Activated effector memory CD4-positive, alpha-beta T cell treated with anti-CD3 and anti-CD28 coated beads, Interleukin-2, amount 50 U/mL, for 16 hours (primary cell): ENCODE results near the gene FAM210B.
"Not testable (repeated sequence)": the region's sequence is repeated elsewhere in the genome, so short reads cannot be mapped to it uniquely, and the experiment has no call there.

ENCODE experiments used
- DNase-seq: peaks from one replicate; pipeline ENCODE4 v3.0.0-alpha.2; 2020

FAM210B gene

GRCh38 chr20:56361900-56362299 is 3.1 kb downstream of the FAM210B start:
- DNase-seq = no peak

GRCh38 chr20:56362833-56363413 is 4.1 kb downstream of the FAM210B start:
- DNase-seq = no peak

GRCh38 chr20:56363491-56363890 is 4.7 kb downstream of the FAM210B start:
- DNase-seq = no peak

DNA sequence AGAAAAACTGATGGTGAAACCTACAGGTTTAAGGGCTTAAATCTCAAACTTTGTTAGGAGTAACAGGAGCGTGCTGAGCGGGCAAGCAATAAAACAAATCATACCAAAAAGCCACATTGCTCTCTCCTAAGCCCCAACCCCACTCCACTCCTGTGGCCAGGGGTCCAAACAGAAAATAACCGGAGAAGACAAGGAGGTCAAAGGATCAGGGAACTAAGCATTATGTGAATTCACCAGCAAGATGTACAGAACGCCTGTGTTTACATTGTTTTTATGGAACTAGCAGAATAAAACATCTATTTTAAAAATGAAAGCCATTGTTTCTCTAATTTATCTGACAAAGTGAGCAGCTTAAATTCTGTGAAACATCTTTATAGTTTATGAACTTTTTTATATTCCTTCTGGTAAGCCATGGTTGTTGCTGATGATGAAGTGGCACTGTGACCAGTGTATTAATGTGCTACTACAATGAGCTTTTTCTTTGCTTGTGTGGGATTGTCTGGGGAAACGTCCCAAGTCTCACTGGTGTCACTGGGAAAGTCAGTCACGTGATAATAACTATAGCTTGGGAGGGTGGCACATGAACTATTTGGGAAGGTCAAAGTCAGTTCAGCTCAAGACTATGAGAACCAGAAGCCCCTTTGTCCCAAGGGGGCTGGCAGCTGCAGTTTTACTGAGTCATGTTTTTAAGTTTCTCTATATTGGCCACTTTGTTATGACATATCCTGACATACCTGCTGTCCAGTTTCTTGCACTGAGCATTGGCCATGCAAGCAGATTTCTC is 9.8 kb downstream of the FAM210B start:
- DNase-seq = no peak

DNA sequence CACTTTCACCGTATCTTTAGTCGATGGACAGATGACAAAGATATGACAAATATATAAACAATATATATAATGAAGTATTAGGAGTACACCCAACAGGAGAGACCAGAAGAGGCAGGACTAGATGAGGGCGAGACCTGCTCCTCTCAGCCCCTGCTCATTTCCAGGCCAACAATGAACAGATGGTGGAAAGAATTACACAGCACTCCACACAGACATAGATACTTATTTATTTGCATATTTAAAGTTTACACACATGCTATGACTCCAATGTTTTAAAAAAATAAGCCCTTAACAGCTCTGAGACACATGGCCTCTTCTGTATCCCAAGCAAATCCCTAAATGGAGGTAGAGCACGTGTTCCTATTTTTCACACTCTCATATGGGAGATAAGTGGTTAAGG is 10.4 kb downstream of the FAM210B start:
- no peak for DNase-seq

DNA sequence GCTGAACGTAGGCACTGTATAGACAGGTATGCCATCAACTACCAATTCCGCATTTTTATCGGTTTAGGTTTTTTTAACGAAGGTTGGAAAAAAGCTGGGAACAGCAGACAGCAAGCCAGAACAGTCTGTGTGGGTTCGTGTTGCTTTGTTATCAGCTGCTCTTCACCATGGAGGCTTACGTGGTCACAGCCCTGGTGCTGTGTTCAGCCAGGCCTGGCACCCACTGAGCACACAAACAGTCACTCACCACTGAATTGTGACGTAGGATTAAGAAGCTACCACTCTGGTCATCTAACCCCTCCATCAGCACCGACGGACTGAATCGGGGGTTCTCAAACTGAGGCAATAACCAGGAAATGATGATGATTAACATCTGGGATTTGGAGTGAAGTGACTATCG is 13.2 kb downstream of the FAM210B start:
- no peak for DNase-seq

- DNase-seq = no peak
These were observed 14.1 kb downstream of the FAM210B start for GRCh38 chr20:56372850-56373249.

DNA sequence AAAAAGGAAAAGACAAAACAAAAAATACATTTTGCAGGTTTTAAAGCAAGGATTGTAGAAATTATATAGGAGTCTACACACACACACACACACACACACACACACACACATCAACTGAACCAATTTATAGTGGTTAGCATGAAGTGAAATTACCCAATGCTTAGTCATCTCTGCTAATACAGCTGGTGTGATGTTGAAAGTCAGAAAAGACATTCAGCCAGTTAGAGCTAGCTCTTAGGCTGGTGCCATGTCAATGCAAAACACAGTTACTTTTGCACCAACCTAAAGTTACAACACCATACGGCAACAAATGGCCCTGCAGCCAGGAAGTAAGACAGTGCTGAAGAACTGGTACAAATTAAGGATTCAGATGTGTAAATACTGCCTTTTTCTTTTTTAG is 15.2 kb downstream of the FAM210B start:
- DNase-seq = no peak

DNA sequence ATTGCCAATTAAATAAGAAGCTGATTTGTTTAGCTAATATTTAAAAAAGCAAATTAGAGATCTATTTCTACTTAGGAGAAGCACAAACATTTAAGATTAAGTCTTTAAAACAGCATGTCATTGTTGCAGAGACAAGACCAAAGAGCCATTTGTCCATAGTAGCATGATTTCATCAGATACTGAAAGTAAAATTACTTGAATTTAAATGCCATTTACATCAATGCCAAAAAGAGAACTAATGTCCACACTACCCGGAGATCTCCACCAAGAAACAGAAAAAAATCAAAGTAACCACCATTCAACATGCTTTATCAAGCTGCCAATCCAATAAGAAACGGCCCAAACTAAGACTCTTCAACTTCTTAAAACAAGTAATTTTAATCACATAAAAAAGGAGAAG is 17.6 kb downstream of the FAM210B start:
- no peak for DNase-seq

DNA sequence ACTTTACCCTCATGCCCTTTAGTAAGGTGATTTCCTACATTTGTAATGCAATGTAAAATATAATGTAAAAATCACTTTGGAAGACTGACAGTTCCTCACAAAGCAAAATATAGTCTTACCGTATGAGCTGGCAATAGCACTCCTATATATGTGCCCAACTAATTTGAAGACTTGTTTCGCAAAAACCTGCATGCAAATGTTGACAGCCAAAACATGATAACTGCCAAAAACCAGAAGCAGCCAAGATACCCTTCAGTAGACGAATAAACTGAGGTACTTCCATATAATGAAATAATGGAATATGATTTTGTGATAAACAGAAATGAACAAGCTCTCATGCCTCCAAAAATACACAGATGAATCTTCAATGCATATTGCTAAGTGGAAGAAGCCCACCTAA is 19.6 kb downstream of the FAM210B start:
- DNase-seq = no peak

GRCh38 chr20:56380375-56380774 is 21.6 kb downstream of the FAM210B start:
- no peak for DNase-seq

GRCh38 chr20:56381501-56381900 is 22.7 kb downstream of the FAM210B start:
- no peak for DNase-seq

DNA sequence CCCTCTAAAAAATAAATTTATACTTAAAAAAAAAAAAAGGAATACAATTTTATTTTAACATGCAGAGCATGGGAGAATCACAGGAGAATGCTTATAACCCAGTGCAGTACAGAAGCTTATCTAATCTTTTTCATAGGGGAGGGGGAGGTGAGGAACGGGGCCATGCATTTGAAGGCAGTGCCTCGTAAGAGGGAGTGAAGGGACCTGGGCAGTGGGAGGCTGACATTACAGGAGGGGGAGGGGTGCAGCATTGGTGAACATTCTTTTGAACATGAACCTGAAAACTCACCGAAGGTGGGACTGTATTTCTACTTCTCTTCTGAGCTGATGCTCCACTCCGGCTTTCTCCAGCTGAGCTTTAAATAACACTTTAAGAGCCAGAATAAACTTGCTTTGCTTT is 23.9 kb downstream of the FAM210B start:
- no peak for DNase-seq

DNA sequence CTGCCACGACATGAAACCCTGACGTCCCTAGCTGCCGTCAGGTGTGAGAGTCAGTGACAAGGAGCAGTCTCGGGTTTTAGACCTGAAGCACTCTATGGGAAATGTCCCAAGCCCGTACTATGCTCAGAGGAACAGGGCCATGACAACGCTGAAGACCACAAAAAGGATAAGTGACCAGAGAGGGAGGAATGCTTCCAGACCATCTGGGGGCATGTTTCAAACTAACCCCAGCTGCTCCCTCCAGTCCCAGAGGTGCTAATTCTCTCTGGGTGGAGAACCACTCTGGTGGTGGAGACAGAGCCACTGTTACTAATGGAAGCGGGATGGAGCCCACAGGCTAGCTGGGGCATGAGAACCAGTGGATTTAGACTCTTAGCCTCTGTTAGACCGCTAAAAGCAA is 24.6 kb downstream of the FAM210B start:
- no peak for DNase-seq

GRCh38 chr20:56385130-56385529 is 26.4 kb downstream of the FAM210B start:
- no peak for DNase-seq

DNA sequence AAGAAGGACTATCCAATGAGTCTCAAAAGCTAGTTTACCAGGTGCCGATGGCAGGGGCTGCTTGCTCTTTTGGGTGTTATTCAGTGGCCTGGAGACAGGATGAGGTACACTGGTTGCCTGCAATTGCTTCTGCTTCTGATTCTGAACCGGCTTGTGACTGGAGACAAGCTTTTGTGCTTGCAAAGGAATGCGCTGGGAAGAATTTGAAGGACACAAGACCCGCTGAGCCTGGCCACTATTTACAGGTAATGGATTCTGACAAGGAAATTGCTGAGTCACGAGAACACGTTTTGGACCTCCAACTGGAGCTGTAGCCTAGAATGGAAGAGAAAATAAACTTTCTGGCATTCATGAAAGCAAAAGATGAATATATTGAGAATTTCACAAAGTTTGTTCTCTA is 27.4 kb downstream of the FAM210B start:
- no peak for DNase-seq

DNA sequence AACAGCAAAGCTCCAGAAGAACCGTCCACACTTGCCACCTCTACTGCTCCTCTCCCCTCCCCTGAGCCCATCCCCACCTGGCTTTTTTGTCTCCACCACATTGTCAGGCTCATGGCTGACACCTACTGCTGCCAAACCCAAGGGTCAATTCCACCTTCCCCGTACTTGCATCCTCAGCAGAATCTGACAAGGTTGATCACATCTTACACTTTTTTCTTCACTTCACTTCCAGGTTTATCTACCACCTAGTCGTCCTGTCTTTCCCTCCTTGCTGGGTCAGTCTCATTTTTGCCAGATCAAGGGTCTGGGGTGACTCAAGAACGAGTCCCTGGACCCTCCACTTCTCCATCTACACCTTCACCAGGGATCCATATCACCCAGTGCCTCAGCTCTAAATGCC is 30.1 kb downstream of the FAM210B start:
- no peak for DNase-seq

DNA sequence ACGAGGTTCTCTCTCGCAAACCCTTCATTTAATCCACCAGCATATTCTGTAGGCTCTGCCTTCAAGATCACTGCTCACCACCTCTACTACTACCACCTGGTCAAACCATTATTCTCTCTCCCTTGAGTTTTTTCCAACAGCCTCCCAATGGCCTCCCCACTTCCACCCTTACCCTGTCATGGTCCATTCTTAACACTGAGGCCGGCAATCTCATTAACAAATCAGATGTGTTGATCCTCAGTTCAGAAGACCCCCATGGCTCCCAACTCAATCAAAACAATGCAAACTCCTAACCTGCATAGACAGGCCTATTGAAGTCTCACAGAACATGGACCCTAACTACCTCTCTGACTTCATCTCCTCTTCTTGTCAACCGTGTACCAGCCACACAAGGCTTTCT is 31.0 kb downstream of the FAM210B start:
- DNase-seq = no peak

GRCh38 chr20:56390396-56390795 is 31.6 kb downstream of the FAM210B start:
- not testable (repeated sequence) for DNase-seq

DNA sequence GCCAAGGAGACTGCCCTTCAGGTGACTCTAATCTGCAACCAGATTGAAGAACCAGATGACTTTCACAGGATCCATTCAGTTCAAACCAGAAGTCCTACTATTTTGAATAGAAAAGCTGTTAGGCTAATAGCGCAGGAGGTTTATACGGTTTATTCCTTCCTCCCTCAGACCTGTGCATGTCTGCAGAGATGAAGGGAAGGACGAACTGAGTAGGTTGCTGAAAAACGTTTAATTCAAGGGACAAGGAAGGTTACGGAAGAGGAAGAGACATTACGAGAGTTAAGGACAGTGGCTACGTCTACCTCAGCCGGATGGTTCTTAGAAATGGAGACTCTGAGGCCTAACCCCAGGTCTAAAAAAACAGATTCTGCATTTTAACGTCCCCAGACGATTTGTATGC is 32.3 kb downstream of the FAM210B start:
- DNase-seq = no peak

DNA sequence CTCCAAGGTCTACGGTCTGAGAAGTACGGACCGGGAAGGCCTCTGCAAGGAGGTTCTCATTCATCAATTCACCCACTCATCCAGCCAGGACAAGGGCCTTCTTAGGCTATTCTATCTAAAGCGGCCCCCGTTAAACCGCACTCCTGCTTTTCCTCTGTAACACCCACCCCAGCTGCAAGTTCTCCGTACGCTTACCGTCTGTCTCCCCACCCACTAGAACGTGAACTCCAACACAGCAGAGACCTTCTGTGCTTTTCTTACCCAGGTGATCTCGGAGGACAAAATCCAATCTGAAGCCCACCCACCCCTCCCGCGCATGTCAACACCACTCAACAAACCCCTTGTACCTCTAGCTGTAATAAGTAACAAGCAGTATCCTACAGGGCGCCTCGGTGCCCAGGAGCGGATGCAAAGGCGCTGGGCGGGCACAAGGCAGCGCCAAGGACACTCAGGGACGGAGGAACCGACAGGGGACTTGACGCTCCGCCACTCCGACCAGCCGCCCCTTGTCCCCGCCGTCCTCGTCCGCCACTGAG is 32.9 kb downstream of the FAM210B start:
- DNase-seq = no peak

DNA sequence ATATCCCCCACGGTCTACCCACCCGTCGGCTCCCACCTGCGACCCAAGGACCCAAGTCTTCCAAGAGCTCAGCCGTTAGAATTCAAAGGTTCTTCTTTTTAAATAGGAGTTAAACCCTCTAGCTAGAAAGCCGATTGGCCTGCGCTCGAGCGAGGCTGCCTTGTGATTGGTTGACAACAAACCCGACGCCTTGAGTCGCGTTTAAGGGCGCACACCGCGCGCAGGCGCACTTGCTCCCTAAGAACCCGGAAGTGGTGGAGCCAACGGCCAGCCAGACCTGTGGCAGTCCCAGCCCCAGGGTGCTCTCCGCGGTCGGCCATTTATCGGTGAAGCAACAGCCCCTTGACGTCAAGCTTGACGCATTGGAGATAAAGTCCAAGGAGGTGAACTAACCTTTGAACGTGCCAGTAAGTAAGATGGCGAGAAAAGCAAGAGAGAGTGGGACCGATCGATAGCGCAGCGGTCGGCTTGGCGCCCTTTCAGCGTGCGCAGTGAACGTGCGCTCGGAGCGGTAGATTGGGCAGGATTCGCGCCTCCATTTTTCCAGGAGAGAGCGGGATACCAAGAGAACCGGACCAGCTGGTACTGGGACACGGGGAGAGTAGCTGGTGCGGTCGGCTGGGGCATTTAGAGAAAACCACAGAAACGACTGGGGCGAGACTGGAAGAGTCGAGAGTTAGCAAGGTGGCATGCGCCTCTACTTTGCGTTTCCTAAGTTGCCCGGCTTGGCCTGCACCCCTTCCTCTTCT is 33.5 kb downstream of the FAM210B start, which contains the start of the genes AURKA and CSTF1:
TSS of gene AURKA (minus strand) at position 84 of the 749 bp plus-strand sequence. CDS start 4,018 bp downstream, outside the sequence.
TSS of gene CSTF1 (plus strand) at position 514 of the 749 bp plus-strand sequence. CDS start 2,908 bp downstream, outside the sequence.
- DNase-seq = peak; percentile 100

DNA sequence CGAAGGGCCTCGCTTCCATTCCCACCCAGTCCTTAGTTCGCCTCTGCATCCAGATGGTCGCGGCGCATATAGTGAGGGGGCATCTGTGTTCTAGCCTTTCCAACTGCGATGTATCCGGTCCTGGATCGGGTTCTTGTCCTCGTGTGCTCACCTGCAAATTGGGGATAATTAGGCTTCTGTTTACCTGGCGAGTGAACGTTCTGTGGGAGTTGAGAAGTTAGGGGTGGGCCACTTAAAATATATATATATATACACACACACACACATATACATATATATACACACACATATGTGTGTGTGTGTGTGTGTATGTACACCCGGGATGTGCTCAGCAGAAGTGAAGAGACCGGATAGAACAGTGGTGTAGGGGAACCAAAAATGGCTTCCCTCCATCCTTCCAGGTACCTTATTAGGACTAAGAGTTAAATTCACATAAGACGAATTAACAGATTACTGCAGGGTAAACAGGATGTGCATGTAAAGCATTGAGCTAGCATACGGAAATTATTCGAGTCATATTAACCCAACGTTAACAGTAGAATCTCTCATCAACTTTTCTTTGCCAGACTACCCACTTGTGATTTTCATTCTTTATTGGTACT is 34.2 kb downstream of the FAM210B start:
- no peak for DNase-seq
